PC-9 (cell line): Measurements from ENCODE around the gene RPL19. TPM values are rescaled to one million over a fixed set of nuclear protein-coding genes. Genes with fewer than 3 reads are reported as not detected.

ENCODE experiments used
- BruUV-seq: library from RNA; stranded (reverse); fragments of 400-500 nt; replicated peaks from 2 replicates; lab custom pipeline; 2021; lab: Mats Ljungman, UMichigan
- CTCF ChIA-PET: fragments of 300-600 bp; sonication (Branson Sonifier 250); formaldehyde crosslinking; loops from one replicate; lab custom pipeline; 2022; ENCODE audit warnings: antibody characterized with exemption; lab: Charles Lee
- POLR2A ChIA-PET: fragments of 300-600 bp; sonication (Branson Sonifier 250); formaldehyde crosslinking; loops from one replicate; lab custom pipeline; 2022; ENCODE audit warnings: antibody characterized with exemption; ENCODE audit not compliant: unreplicated experiment; lab: Charles Lee
- DNase-seq, 2 experiments: peaks; one replicate each; pipeline versions ENCODE4 v3.0.0 to v3.0.0-alpha.2; 2015 to 2022; ENCODE audit warnings: mixed read lengths in 1 of 2
- H2AFZ ChIP-seq: fragments of 200-600 bp; sonication (generic); 2 replicates; pipeline ENCODE4 v1.8.1; 2017; ENCODE audit warnings: antibody characterized with exemption
- H3F3A ChIP-seq: fragments of 200-600 bp; sonication (generic); 2 replicates; pipeline ENCODE4 v1.8.1; 2017; ENCODE audit warnings: antibody characterized with exemption, mild to moderate bottlenecking, low read depth; ENCODE audit not compliant: insufficient read depth
- H3K27ac ChIP-seq: fragments of 200-600 bp; sonication (generic); 2 replicates; pipeline ENCODE4 v1.6.1; 2016; ENCODE audit warnings: mixed run types
- H3K27me3 ChIP-seq: fragments of 200-600 bp; sonication (generic); 2 replicates; pipeline ENCODE4 v1.6.1; 2016; ENCODE audit warnings: low read depth, mixed run types; ENCODE audit not compliant: insufficient read depth
- H3K36me3 ChIP-seq: fragments of 200-600 bp; sonication (generic); 2 replicates; pipeline ENCODE4 v1.6.1; 2016; ENCODE audit warnings: low read depth, mixed run types
- H3K4me1 ChIP-seq: fragments of 200-600 bp; sonication (generic); replicated peaks from 2 replicates; pipeline ENCODE4 v1.6.1; 2016; ENCODE audit warnings: mixed run types; ENCODE audit not compliant: insufficient read depth
- H3K4me2 ChIP-seq: fragments of 200-600 bp; sonication (generic); 2 replicates; pipeline ENCODE4 v1.6.1; 2017; ENCODE audit warnings: mixed run types
- H3K4me3 ChIP-seq: fragments of 200-600 bp; sonication (generic); 2 replicates; pipeline ENCODE4 v1.6.1; 2016; ENCODE audit warnings: mixed run types
- H3K79me2 ChIP-seq: fragments of 200-600 bp; sonication (generic); 2 replicates; pipeline ENCODE4 v1.6.1; 2017; ENCODE audit warnings: low read depth, mixed run types
- H3K9me2 ChIP-seq: fragments of 200-600 bp; sonication (generic); 2 replicates; pipeline ENCODE4 v1.8.1; 2017; ENCODE audit warnings: mild to moderate bottlenecking; ENCODE audit not compliant: insufficient read depth
- H3K9me3 ChIP-seq: fragments of 200-600 bp; sonication (generic); 2 replicates; pipeline ENCODE4 v1.8.1; 2016; ENCODE audit warnings: low read depth; ENCODE audit not compliant: insufficient read depth
- H4K20me1 ChIP-seq: fragments of 200-600 bp; sonication (generic); 2 replicates; pipeline ENCODE4 v1.8.1; 2017; ENCODE audit not compliant: insufficient read depth
- CTCF ChIP-seq: fragments of 200-600 bp; sonication (generic); conservative IDR thresholded peaks from 2 replicates; pipeline ENCODE4 v1.6.1; 2017; ENCODE audit warnings: mixed run types, antibody characterized with exemption, mild to moderate bottlenecking, moderate library complexity
- EZH2 ChIP-seq: fragments of 200-600 bp; sonication (generic); IDR thresholded peaks from 2 replicates; pipeline ENCODE4 v1.8.0; 2017; ENCODE audit warnings: antibody characterized with exemption, low read depth
- intact Hi-C: fragments of 100-400 bp; cut with micrococcal nuclease; formaldehyde crosslinking; loops from one replicate; pipeline ENCODE4 v1.10.0; 2022; ENCODE audit not compliant: unreplicated experiment
- total RNA-seq: library from RNA; stranded (reverse); gene quantifications from 2 replicates; pipeline ENCODE4 v1.2.3, GENCODE V29; 2021

Gene RPL19
- total RNA-seq, 1 experiment from 2014 or later = 1,670 TPM

GRCh38 chr17:39221572-39221971 is 21.5 kb downstream of the RPL19 start:
- ChIA-PET CTCF (no interaction called here), POLR2A (no interaction called here)
- Histone ChIP-seq H3K27me3 (no peaks in the 10 kb centered on the region), H4K20me1 (no peaks in the 10 kb centered on the region), H3K36me3 (no peaks in the 10 kb centered on the region), H3K4me2 (no peak overlapping the region), H3K27ac (no peak overlapping the region), H3K9me3 (no peaks in the 10 kb centered on the region), H3K4me3 (no peak overlapping the region), H3F3A (no peaks in the 10 kb centered on the region), H3K79me2 (no peaks in the 10 kb centered on the region), H2AFZ (no peak overlapping the region), H3K9me2 (no peaks in the 10 kb centered on the region), H3K4me1 (no peaks in the 10 kb centered on the region)
- DNase-seq = no peak
- TF ChIP-seq CTCF (no peak), EZH2 (no peak)
- BruUV-seq = no TSS peak
- intact Hi-C loops = no loop called here

GRCh38 chr17:39222151-39222550 is 22.1 kb downstream of the RPL19 start:
- ChIA-PET POLR2A (no interaction called here), CTCF (no interaction called here)
- Histone ChIP-seq H3K27me3 (no peaks in the 10 kb centered on the region), H3K4me3 (no peak overlapping the region), H3K27ac (no peak overlapping the region), H4K20me1 (no peaks in the 10 kb centered on the region), H3K9me2 (no peaks in the 10 kb centered on the region), H3K36me3 (no peaks in the 10 kb centered on the region), H3K4me1 (no peaks in the 10 kb centered on the region), H3F3A (no peaks in the 10 kb centered on the region), H3K4me2 (no peak overlapping the region), H2AFZ (no peak overlapping the region), H3K79me2 (no peaks in the 10 kb centered on the region), H3K9me3 (no peaks in the 10 kb centered on the region)
- DNase-seq = no peak
- intact Hi-C loops = no loop called here
- TF ChIP-seq EZH2 (no peak), CTCF (no peak)
- no TSS peak for BruUV-seq

- Histone ChIP-seq H3K4me3 (no peak overlapping the region), H3K9me3 (no peaks in the 10 kb centered on the region), H3K4me1 (no peaks in the 10 kb centered on the region), H3K79me2 (no peaks in the 10 kb centered on the region), H3K27me3 (no peaks in the 10 kb centered on the region), H4K20me1 (no peaks in the 10 kb centered on the region), H3K36me3 (no peaks in the 10 kb centered on the region), H2AFZ (no peak overlapping the region), H3F3A (no peaks in the 10 kb centered on the region), H3K4me2 (no peak overlapping the region), H3K9me2 (no peaks in the 10 kb centered on the region), H3K27ac (no peak overlapping the region)
- no peak for TF ChIP-seq EZH2
- no peak for TF ChIP-seq CTCF
- POLR2A ChIA-PET = no interaction called here
- CTCF ChIA-PET = interaction anchor here (0.6 kb wide), 1 partner anchor 12 kb away, joined by 20 read pairs; no protein-coding TSS in a partner anchor
- intact Hi-C loops = no loop called here
- peak in 1 of 2 experiments; percentile 51 for DNase-seq
- BruUV-seq = no TSS peak
These were observed 23.1 kb downstream of the RPL19 start for GRCh38 chr17:39222866-39223834.
